Measurements from ENCODE around the gene NCR2.
A peak's percentile ranks its signal among the peaks of the same experiment; 100 is the strongest.

The NCR2 gene

GRCh38 chr6:41331401-41332150, 3.8 kb upstream of the NCR2 start:
- DNase-seq (ENCODE audit: low spot score), result no peak
- no peak for FAIRE-seq

GRCh38 chr6:41332241-41332640, 3.2 kb upstream of the NCR2 start:
- FAIRE-seq, result no peak

GRCh38 chr6:41332842-41333736, 2.3 kb upstream of the NCR2 start:
- FAIRE-seq (no peak), DNase-seq (ENCODE audit: low spot score) (no peak)

More at GRCh38 chr6:41332241-41332640, 3.2 kb upstream of the NCR2 start:
- DNase-seq (ENCODE audit: low spot score), result no peak

- no peak for FAIRE-seq
- no peak for DNase-seq (ENCODE audit: low spot score)
These were observed 847 bp upstream of the NCR2 start for GRCh38 chr6:41334482-41335040.

GRCh38 chr6:41335943-41336342, 535 bp downstream of the NCR2 start:
- no peak for DNase-seq (ENCODE audit: low spot score)
- no peak for FAIRE-seq

GRCh38 chr6:41336824-41337223, 1.4 kb downstream of the NCR2 start:
- FAIRE-seq (no peak), DNase-seq (ENCODE audit: low spot score) (no peak)

- FAIRE-seq (no peak), DNase-seq (ENCODE audit: low spot score) (no peak)
These were observed 2.3 kb downstream of the NCR2 start for GRCh38 chr6:41337709-41338108.

GRCh38 chr6:41338659-41339058, 3.3 kb downstream of the NCR2 start:
- FAIRE-seq (no peak), DNase-seq (ENCODE audit: low spot score) (no peak)

- no peak for FAIRE-seq
- DNase-seq (ENCODE audit: low spot score), result no peak
These were observed 6.2 kb downstream of the NCR2 start for GRCh38 chr6:41341580-41341979.

GRCh38 chr6:41342241-41342640, 6.8 kb downstream of the NCR2 start:
- DNase-seq (ENCODE audit: low spot score) (no peak), FAIRE-seq (no peak)

- FAIRE-seq (no peak), DNase-seq (ENCODE audit: low spot score) (no peak)
These were observed 8.3 kb downstream of the NCR2 start for GRCh38 chr6:41343641-41344187.

- FAIRE-seq (no peak), DNase-seq (ENCODE audit: low spot score) (no peak)
These were observed 9.5 kb downstream of the NCR2 start for GRCh38 chr6:41344876-41345275.

GRCh38 chr6:41345901-41346300, 10.5 kb downstream of the NCR2 start:
- DNase-seq (ENCODE audit: low spot score) (no peak), FAIRE-seq (no peak)

- FAIRE-seq (no peak), DNase-seq (ENCODE audit: low spot score) (no peak)
These were observed 11.0 kb downstream of the NCR2 start for GRCh38 chr6:41346441-41346840.

- DNase-seq (ENCODE audit: low spot score), result no peak
- no peak for FAIRE-seq
These were observed 12.1 kb downstream of the NCR2 start for GRCh38 chr6:41347378-41348050.

- FAIRE-seq, result peak; percentile 90
- no peak for DNase-seq (ENCODE audit: low spot score)
These were observed 13.5 kb downstream of the NCR2 start for GRCh38 chr6:41348934-41349333.

GRCh38 chr6:41352396-41352795, 17.0 kb downstream of the NCR2 start:
- FAIRE-seq, result no peak
- DNase-seq (ENCODE audit: low spot score), result no peak

GRCh38 chr6:41352907-41353306, 17.5 kb downstream of the NCR2 start:
- FAIRE-seq, result no peak

GRCh38 chr6:41353333-41353732, 17.9 kb downstream of the NCR2 start:
- no peak for FAIRE-seq
- no peak for DNase-seq (ENCODE audit: low spot score)

More at GRCh38 chr6:41352907-41353306, 17.5 kb downstream of the NCR2 start:
- no peak for DNase-seq (ENCODE audit: low spot score)

GRCh38 chr6:41355952-41356351, 20.5 kb downstream of the NCR2 start:
- FAIRE-seq (no peak), DNase-seq (ENCODE audit: low spot score) (no peak)

GRCh38 chr6:41356825-41357224, 21.4 kb downstream of the NCR2 start:
- FAIRE-seq (no peak), DNase-seq (ENCODE audit: low spot score) (no peak)

Measured in RCC 7860 (cell line).